ENCODE data around the gene FOXO4.

GRCh38 chrX:71143508-71143907, 47.9 kb downstream of the FOXO4 start:
- TF ChIP-seq CTCF (IDR thresholded peaks at IDR 0.05 in 2 of 3, conservative IDR thresholded peaks at IDR 0.05 in 1 of 3; ENCODE audit: control insufficient read depth in 2 of 3, extremely low read depth in 1 of 3, insufficient read depth in 1 of 3, low read depth in 3 of 3, low read length in 3 of 3) (no peak), POLR2AphosphoS5 (IDR thresholded peaks at IDR 0.05; ENCODE audit: low read length) (no peak), TCF7 (IDR thresholded peaks at IDR 0.05; ENCODE audit: borderline replicate concordance) (no peak), YY1 (IDR thresholded peaks at IDR 0.05; ENCODE audit: low read depth, low read length) (no peak), CREB1 (IDR thresholded peaks at IDR 0.05; ENCODE audit: low read depth) (no peak), ZBTB33 (IDR thresholded peaks at IDR 0.05) (no peak), EED (IDR thresholded peaks at IDR 0.05; ENCODE audit: low read depth) (no peak), POU2F2 (IDR thresholded peaks at IDR 0.05; ENCODE audit: borderline replicate concordance, low read depth, low read length) (no peak), TARDBP (IDR thresholded peaks at IDR 0.05; ENCODE audit: borderline replicate concordance) (no peak)

Measured in GM12878 (cell line).